K562 (cell line): Measurements from ENCODE around the gene LGALS8. TPM values are rescaled to one million over a fixed set of nuclear protein-coding genes. Genes with fewer than 3 reads are reported as not detected.

Experiments used
- ATAC-seq: fragments of 200-7000 bp; cut with Tn5 transposase; 3 replicates; pipeline ENCODE4 v1.9.1; 2020; ENCODE audit warnings: moderate library complexity
- BruUV-seq: library from RNA; stranded (reverse); fragments of 400-500 nt; replicated peaks from 2 replicates; lab custom pipeline; 2021; lab: Mats Ljungman, UMichigan
- CTCF ChIA-PET: fragments of 300-600 bp; formaldehyde crosslinking; extraction: SDS; loops from one replicate; lab custom pipeline; 2021; ENCODE audit warnings: low intra/inter-chr PET ratio; lab: Yijun Ruan, JAX
- POLR2A ChIA-PET: fragments of 300-600, 350-650 bp; sonication (Branson Sonifier 250); formaldehyde crosslinking; extraction: SDS; loops from one replicate; lab custom pipeline; 2021; ENCODE audit warnings: antibody characterized with exemption, inconsistent platforms; lab: Yijun Ruan, JAX
- DNase-seq, 4 experiments: peaks; one replicate each; pipeline versions ENCODE4 v3.0.0 to v3.0.0-alpha.2; 2011 to 2018; ENCODE audit warnings: low spot score in 3 of 4, mixed read lengths in 3 of 4; ENCODE audit errors: extremely low read depth in 1 of 4
- FAIRE-seq: peaks from 2 replicates; lab custom pipeline; 2011; peaks lifted over from hg19 to GRCh38; lab: Jason Lieb, UNC
- H2AFZ ChIP-seq: 2 replicates; pipeline ENCODE4 v1.6.0; 2011; ENCODE audit warnings: low read depth, low read length, control low read depth, inconsistent platforms
- H3K27ac ChIP-seq: fragments of 200-600 bp; 3 replicates; pipeline ENCODE4 v1.8.0; 2011; ENCODE audit warnings: low read depth, mild to moderate bottlenecking, control low read depth, inconsistent platforms, low read length, moderate library complexity, mixed read lengths; ENCODE audit errors: extremely low read depth
- H3K27me3 ChIP-seq, 2 experiments: fragments of 300-600 bp in 1 of 2; 2 replicates in 1 of 2; 3 replicates in 1 of 2; pipeline versions ENCODE4 v1.6.0 to v1.8.0; 2011; ENCODE audit warnings: inconsistent platforms in 2 of 2, low read length in 2 of 2, mild to moderate bottlenecking in 1 of 2, mixed read lengths in 1 of 2, moderate library complexity in 1 of 2; ENCODE audit not compliant: control insufficient read depth in 2 of 2, insufficient read depth in 2 of 2
- H3K36me3 ChIP-seq: fragments of 300-600 bp; 3 replicates; pipeline ENCODE4 v1.8.0; 2011; ENCODE audit warnings: mild to moderate bottlenecking, low read length, inconsistent platforms; ENCODE audit not compliant: control insufficient read depth, insufficient read depth
- H3K4me1 ChIP-seq, 2 experiments: fragments of 200-600 bp in 1 of 2; replicated peaks in 1 of 2; 2 replicates in 1 of 2; 3 replicates in 1 of 2; pipeline versions ENCODE4 v1.5.1 to v1.8.0; 2011; ENCODE audit warnings: inconsistent platforms in 2 of 2, low read length in 2 of 2, mild to moderate bottlenecking in 1 of 2, mixed read lengths in 1 of 2, moderate library complexity in 1 of 2; ENCODE audit not compliant: control insufficient read depth in 2 of 2, insufficient read depth in 2 of 2
- H3K4me2 ChIP-seq: 2 replicates; pipeline ENCODE4 v1.6.1; 2011; ENCODE audit warnings: low read length, control low read depth, inconsistent platforms, mixed read lengths; ENCODE audit not compliant: insufficient read depth
- H3K4me3 ChIP-seq: fragments of 200-600 bp; sonication (generic), shearing (Covaris generic); 2 replicates; pipeline ENCODE4 v1.5.1; 2016; ENCODE audit warnings: control low read depth, inconsistent platforms
- H3K79me2 ChIP-seq: fragments of 200-600 bp; 3 replicates; pipeline ENCODE4 v1.8.0; 2011; ENCODE audit warnings: low read length, inconsistent platforms; ENCODE audit not compliant: control insufficient read depth, insufficient read depth
- H3K9ac ChIP-seq, 2 experiments: 2 replicates each; pipeline versions ENCODE4 v1.6.0 to v1.6.1; 2011; ENCODE audit warnings: low read depth in 2 of 2, low read length in 2 of 2, control low read depth in 1 of 2, inconsistent platforms in 1 of 2, mild to moderate bottlenecking in 1 of 2, mixed read lengths in 1 of 2; ENCODE audit not compliant: insufficient read depth in 1 of 2
- H3K9me1 ChIP-seq: one replicate; pipeline ENCODE4 v1.6.0; 2011; ENCODE audit warnings: inconsistent platforms, mild to moderate bottlenecking, low read length, moderate library complexity; ENCODE audit not compliant: control insufficient read depth, insufficient read depth
- H3K9me3 ChIP-seq: replicated peaks from 2 replicates; pipeline ENCODE4 v1.5.1; 2011; ENCODE audit warnings: low read depth, low read length, inconsistent platforms; ENCODE audit not compliant: control insufficient read depth, insufficient read depth
- H4K20me1 ChIP-seq: replicated peaks from 2 replicates; pipeline ENCODE4 v1.6.1; 2011; ENCODE audit warnings: low read length, inconsistent platforms, mixed read lengths; ENCODE audit not compliant: control insufficient read depth, insufficient read depth
- ATF7 ChIP-seq: fragments of 450-650 bp; IDR thresholded peaks from 2 replicates; pipeline ENCODE4 v1.7.1; 2014; ENCODE audit warnings: mild to moderate bottlenecking, moderate library complexity
- ETV5 ChIP-seq: sonication (generic); formaldehyde crosslinking; IDR thresholded peaks from 2 replicates; pipeline ENCODE4 v1.4.0; 2020; ENCODE audit warnings: low read depth, mild to moderate bottlenecking, missing genetic modification reagents
- PHF21A ChIP-seq: fragments of 450-650 bp; IDR thresholded peaks from 2 replicates; pipeline ENCODE4 v1.6.1; 2017; ENCODE audit warnings: low read depth, borderline replicate concordance
- SLC30A9 ChIP-seq: fragments of 250-450 bp; sonication (Bioruptor Pico); IDR thresholded peaks from 2 replicates; pipeline ENCODE4 v1.8.0; 2022; ENCODE audit warnings: mild to moderate bottlenecking, moderate library complexity
- WGBS: fragments of 100-300 bp; shearing (Covaris generic); methylation state at CpG from one replicate; pipeline ENCODE4 v1.1.6; 2016; ENCODE audit warnings: low coverage, mixed read lengths; ENCODE audit not compliant: insufficient coverage; ENCODE audit errors: missing lambda C conversion rate; 5-methylcytosine and 5-hydroxymethylcytosine counted together
- in situ Hi-C: fragments of 300-500 bp; cut with MboI; formaldehyde crosslinking; loops from 4 replicates; pipeline ENCODE4 v1.15.0; 2018; ENCODE audit warnings: inconsistent platforms, mixed read lengths
- intact Hi-C: fragments of 100-400 bp; cut with micrococcal nuclease; formaldehyde crosslinking; loops from 2 replicates; pipeline ENCODE4 v1.14.2; 2022
- polyA plus RNA-seq, 8 experiments: library from polyadenylated mRNA; depleted of rRNA in 4 of 8; stranded (reverse) in 5 of 8; unstranded in 3 of 8; fragments of >200 nt; fragmentation: Nextera tagmentation in 2 of 8; fragmentation: Illumina TruSeq in 1 of 8; extraction: Ambion mirVana in 2 of 8; extraction: Trizol in 1 of 8; gene quantifications; 2 replicates each; pipeline versions ENCODE4 v1.2.1 to v1.2.3, GENCODE V29; 2011 to 2014; ENCODE audit warnings: inconsistent platforms in 1 of 8, missing spikeins in 1 of 8
- total RNA-seq, 7 experiments: library from RNA; depleted of rRNA in 6 of 7; stranded (reverse); fragments of >200 nt in 6 of 7; fragmentation: Illumina TruSeq in 2 of 7; extraction: Trizol in 2 of 7; gene quantifications; 2 replicates each; pipeline versions ENCODE4 v1.2.1 to v1.2.3, GENCODE V29; 2011 to 2021; ENCODE audit warnings: low replicate concordance in 1 of 7
- TF ChIP-seq, protein P1 (sequence below), 2 experiments: fragments of 450-650 bp in 1 of 2; sonication (generic) in 1 of 2; formaldehyde crosslinking in 1 of 2; IDR thresholded peaks in 1 of 2; conservative IDR thresholded peaks in 1 of 2; 2 replicates each; pipeline versions ENCODE4 v1.6.1 to v1.8.1; 2016 to 2023; ENCODE audit warnings: mild to moderate bottlenecking in 2 of 2, moderate library complexity in 2 of 2, inconsistent platforms in 1 of 2, missing genetic modification reagents in 1 of 2

Gene LGALS8
- total and polyA plus RNA-seq, 9 of the 15 experiments (the other 6 are each of a cell fraction or from before 2014, with no cell fraction given) = 57.4 to 87.7 (median 70.3) TPM

DNA sequence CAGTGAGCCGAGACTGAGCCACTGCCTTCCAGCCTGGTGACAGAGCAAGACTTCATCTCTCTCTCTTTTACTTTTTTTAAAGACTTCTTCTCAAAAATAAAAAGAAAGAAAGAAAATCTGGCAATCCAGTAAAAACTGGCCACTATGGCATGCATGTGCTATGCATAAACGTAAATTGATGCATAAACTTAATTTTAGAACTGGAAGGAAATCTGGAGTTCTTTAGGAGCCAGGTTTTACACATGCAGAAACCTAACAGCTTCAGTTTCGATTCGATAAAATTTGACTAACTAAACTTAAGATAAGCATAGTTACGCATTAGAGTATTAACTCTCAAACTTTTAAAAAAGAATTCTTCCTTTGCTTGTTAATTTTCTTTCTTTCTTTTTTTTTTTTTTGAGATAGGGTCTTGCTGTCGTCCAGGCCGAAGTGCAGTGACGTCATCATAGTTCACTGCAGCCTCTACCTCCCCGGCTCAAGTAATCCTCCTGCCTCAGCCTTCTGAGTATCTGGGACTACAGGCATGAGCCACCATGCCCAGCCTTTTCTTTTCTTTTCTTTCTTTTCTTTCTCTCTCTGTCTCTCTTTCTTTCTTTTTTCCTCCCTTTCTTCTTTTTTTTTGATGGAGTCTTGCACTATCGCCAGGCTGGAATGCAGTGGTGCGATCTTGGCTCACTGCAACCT is 11.9 kb upstream of the LGALS8 start:
- ChIA-PET CTCF (no interaction called here), POLR2A (no interaction called here)
- intact Hi-C loops = loop anchor here (10.0 kb wide), 1 partner anchor 873 kb away; no protein-coding TSS in a partner anchor
- ATAC-seq = no peak
- in situ Hi-C loops = no loop called here
- BruUV-seq = no TSS peak
- H3K36me3 ChIP-seq = no peaks in the 10 kb centered on the region
- H3K9me1 ChIP-seq = no peaks in the 10 kb centered on the region
- 69% methylated on average over 9 of the region's 11 CpGs for WGBS
- H3K27me3 ChIP-seq = no peaks in the 10 kb centered on the region
- H4K20me1 ChIP-seq = no peaks in the 10 kb centered on the region
- peaks cover 3 to 7% of the 10 kb centered on the region in 2 experiments; a peak in 3 of 5 replicates for H3K4me1 ChIP-seq
- FAIRE-seq = no peak
- no peak overlapping the region for H3K27ac ChIP-seq
- no peak for DNase-seq
- H3K9ac ChIP-seq = no peak overlapping the region
- TF ChIP-seq ETV5 = no peak
- TF ChIP-seq ATF7 = peak; percentile 48; the same call in 1 of the 2 replicates
- no peak for TF ChIP-seq PHF21A
- TF ChIP-seq, protein P1, sequence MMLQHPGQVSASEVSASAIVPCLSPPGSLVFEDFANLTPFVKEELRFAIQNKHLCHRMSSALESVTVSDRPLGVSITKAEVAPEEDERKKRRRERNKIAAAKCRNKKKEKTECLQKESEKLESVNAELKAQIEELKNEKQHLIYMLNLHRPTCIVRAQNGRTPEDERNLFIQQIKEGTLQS (IDR thresholded peaks at IDR 0.05) = peak; percentile 66
- TF ChIP-seq, protein P1 (CRISPR knock-in tag; conservative IDR thresholded peaks at IDR 0.05) = no peak
- TF ChIP-seq SLC30A9 (CRISPR knock-in tag) = no peak
- TF ChIP-seq, all 486 proteins: peak for 2
- Histone ChIP-seq H3K79me2 (no peaks in the 10 kb centered on the region), H3K9me3 (no peaks in the 10 kb centered on the region), H3K4me2 (no peak overlapping the region), H2AFZ (no peak overlapping the region), H3K4me3 (no peak overlapping the region)
